ENCODE results near the gene MYL7.
"Not testable (repeated sequence)": the region's sequence is repeated elsewhere in the genome, so short reads cannot be mapped to it uniquely, and the experiment has no call there.

The MYL7 gene

DNA sequence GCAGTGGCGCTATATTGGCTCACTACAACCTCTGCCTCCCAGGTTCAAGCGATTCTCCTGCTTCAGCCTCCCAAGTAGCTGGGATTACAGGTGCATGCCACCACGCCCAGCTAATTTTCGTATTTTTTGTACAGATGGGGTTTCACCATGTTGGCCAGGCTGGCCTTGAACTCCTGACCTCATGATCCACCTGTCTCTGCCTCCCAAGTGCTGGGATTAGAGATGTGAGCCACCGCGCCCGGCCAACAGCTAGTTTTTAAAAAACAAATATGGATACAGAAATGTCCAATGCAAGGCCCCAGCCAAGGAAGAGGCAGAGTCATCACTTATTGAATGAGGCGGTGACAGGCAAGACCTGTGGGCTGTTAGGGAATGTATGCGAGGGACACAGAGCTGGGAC lies 30.8 kb upstream of the MYL7 start:
- not testable (repeated sequence) for DNase-seq (ENCODE audit: low spot score)

DNA sequence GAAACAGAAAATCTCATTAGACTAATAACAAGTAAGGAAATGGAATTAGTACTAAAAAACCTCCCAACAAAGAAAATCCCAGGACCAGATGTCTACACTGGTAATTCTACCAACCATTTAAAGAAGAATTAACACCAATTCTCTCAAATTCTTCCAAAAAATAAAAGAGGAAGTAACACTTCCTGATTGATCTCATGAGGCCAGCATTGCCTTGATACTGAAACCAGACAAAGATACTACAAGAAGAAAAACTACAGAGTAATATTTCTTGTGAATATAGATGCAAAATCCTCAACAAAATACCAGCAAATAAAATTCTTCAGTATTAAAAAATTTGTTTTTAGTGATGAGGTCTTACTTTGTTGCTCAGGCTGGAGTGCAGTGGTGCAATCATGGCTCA lies 26.8 kb upstream of the MYL7 start:
- DNase-seq (ENCODE audit: low spot score) = no peak

DNA sequence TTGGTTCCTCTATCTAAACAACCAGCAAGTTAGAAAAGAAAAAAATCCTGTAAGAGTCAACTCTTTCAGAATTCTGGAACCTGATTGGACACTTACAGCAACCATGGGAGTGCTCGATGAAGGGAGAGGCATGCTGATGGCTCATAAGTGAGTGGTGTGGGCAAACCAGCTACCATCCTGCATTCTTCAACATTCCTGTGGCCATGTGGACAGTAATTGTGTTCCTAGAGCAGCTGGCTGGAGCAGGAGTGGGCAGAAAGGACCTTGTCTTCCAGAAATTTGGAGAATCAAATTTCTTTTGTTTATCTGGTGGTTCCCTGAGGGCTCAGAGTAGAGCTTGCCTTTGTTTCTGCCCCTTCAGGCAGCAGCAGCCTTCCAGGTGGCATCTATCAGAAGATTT lies 22.5 kb upstream of the MYL7 start:
- no peak for DNase-seq (ENCODE audit: low spot score)

DNA sequence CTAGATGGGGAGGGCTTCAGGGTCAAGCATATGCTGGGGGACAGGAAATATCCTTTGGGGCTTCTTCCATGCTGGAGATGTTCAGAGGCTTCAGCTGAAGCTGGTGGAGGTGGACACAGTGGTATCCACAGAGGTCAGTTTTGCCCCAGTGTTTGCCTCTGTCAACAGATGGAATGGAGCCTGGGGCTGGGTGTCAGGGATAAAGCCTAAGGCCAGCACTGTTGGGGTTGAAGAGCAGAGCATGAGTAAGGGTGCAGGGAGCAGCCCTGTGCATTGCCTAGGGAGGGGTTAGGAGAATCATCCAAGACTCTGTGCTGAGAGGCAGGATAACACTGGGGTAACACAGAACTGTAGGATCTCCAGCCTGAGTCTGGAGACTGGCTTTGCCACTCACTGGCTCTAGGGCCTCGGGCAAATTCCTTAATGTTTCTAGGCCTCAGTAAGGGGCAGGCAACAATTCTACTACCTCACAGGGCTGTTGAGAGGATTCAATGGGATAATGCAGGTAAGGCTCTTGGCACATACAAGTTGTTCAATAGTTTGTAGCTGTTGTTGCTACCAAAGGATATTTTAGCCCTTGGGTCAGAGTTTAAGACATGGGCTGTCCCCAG lies 21.8 kb upstream of the MYL7 start:
- no peak for DNase-seq (ENCODE audit: low spot score)

DNA sequence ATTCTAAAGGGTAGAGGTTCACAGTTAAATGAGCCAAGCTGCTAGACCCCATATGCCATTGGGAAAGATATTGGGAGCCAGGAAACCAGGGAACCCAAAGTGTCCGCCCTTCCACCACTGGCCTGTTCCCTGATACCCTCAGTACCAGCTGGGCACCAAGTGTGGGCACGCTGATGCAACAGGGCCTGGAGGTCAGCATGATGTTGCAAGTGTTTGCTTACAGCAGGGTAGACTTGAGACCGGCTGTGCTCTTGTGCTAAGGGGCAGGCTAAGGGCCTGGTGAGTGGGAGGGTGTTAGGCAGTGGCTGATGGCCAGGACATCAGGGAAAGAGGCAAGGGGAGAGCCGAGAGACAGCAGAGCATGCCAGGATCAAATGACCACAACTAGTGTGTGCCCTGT lies 21.0 kb upstream of the MYL7 start:
- DNase-seq (ENCODE audit: low spot score) = no peak

DNA sequence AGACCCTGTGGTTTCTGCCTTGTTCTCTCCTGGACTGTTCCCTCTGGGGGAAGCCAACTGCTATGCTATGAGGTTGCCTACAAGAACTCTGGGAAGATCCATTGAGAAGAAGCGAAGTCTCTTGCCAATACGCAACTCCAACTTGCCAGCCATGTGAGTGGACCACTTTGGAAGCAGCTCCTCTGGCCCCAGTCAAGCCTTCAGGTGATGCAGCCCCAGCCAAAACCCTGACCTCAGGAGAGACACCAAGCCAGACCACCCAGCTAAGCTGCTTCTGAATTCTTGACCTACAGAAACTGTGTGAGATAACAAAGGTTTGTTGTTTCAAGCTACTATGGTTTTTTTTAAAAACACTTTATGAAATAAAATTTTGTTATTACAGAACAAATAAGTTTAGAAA lies 20.2 kb upstream of the MYL7 start:
- no peak for DNase-seq (ENCODE audit: low spot score)

DNA sequence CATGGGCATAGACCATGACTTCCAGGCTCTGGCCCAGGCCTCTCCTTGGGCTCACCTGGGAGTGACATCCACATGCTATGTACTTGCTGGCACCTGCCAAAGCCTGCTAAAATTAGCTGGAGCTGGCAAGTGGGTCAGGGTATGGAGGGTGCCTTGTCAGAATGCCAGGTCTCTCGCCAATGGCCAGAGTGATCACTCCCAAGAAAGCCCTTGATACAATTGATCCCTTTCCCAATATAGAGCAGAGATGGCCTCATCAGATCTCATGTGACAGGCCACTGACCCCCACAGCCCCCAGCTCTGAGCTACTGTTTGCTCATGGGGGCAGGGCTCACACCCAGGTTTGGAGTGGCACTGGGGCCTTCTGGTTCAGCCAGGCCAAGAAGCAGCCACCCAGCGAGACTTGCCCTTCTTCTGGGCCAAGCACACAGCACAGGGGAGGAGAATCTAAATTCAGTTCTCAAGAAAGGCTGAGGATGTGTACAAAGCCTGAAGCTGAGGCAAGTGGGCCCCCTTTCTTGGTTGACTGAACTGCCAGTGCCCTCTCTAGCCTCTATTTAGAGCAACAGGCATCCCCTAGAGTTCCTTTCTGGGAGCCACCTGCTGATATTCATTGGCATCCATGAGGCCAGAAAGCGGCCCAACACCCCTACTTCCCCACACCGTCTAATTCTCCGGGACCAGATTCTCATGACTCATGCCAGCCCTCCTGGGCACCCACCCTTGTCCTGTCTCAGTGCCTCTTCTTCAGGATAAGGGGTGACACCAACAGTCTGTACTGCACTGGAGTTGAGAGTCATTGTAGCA lies 18.9 kb upstream of the MYL7 start:
- no peak for DNase-seq (ENCODE audit: low spot score)

DNA sequence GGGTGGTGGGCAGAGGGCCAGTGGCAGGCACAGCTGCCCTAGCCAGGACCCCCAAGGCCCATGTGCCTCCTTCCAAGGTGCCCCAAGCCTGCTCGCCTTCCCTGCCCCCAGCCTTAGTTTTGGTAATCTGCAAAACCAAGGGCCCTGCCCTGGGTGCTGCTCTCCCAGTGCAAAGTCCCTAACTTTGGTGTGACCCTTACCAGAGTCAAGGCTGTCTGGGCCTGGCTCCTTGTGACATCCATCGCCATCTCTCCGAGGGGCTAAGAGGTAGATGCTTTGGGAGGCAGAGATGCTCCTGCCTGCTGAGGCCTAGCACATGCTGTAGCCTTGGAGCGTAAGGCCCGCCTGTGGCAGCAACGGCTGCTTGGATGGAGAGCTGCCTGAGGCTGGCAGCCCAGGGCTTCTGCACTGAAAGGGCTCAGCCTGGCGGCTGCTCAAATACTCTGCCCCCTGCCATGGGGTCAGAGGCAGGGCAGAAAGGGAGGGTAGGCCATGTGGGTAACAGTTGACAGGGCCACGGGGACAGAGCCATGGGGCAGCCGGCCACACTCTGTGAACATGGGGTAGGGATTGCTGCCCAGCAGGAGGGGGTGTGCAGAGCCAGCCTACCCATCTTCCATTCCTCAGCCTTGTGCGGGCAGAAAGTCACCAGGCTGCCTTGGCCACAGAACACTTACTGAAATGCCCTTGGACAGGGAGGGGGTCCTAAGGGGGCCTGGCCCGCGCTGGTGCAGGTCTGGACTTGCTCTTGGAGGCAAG lies 17.9 kb upstream of the MYL7 start:
- DNase-seq (ENCODE audit: low spot score) = no peak

DNA sequence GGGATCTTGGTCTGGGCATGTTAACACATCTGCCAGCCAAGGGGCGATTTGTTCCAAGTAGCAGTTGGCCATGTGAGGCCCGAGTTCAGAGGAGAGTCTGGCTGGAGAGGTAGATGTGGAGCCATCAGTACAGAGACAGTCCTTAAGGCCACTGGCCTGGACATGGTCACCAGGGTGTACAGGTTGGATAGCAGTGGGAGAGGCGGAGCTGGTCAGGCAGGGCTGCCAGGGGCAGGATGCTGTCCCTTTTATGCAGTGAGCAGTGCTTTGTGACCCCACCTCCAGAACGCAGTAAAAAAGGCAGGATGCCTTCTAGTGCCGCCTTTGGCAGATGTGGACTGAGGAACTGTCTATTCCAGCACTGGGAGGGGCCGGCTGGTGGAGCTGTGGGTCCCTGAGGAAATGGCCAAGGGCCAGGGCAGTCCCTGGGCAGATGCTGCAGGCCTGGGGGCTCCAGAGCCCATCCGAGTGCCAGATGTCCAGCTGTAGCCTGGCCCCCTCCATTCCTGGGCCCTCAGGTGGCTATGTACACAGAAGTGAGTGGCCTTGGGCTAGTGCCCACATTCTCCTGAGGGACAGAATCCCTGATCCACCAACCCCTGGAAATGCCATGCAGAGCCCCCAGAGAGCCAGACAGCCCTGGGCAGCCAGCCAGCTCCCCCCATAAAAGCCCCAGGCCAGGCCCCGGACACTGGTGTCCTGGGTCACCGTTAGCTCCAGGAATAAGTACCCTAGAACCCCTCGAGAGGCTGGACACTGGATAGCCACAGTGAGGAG lies 17.2 kb upstream of the MYL7 start:
- DNase-seq (ENCODE audit: low spot score) = no peak

DNA sequence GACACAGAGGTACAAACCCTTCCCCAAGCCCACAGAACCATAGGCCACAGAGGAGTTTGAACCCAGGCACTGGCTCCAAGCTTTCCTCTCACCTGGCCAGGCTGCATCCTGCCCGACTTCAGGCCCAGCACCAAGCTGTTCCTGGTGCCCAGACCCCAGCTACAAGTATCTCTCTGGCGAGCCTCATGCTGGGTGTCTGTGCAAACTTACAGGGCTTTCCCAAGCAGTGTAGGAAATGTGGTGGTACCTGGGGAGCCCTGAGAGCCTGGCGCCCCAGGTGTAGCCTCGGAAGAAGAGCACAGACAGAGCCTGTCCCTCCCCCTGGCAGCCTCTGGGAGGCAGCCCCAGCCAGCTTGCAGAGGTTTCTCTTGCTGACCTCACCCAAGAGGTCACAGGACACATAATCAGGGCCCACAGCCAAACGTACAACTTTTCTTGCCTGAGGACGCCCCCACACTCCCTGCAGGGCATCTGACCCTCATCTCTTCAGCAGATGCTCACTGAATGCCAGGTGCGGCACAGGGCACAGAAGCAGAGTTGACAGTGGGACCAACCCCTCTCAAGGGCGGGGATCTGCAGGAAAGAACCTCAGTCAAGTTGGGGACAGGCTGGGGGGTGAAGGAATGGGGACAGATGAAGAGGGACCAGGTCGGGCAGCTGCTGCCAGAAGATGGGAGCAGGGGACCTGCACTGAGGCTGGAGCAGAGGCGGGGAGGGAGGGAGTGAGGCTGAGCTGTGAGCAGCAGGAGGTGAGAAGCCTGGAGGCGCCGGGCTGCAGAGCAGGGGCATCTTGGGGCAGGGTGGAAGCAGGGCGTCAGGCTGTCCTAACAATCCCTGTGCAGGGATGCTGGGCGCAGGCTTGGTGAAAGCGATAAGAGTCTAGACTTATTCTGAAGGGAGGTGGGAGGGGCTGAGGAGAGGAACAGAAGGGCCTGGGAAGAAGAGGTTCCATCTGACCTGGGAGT lies 16.3 kb upstream of the MYL7 start:
- DNase-seq (ENCODE audit: low spot score) = no peak

DNA sequence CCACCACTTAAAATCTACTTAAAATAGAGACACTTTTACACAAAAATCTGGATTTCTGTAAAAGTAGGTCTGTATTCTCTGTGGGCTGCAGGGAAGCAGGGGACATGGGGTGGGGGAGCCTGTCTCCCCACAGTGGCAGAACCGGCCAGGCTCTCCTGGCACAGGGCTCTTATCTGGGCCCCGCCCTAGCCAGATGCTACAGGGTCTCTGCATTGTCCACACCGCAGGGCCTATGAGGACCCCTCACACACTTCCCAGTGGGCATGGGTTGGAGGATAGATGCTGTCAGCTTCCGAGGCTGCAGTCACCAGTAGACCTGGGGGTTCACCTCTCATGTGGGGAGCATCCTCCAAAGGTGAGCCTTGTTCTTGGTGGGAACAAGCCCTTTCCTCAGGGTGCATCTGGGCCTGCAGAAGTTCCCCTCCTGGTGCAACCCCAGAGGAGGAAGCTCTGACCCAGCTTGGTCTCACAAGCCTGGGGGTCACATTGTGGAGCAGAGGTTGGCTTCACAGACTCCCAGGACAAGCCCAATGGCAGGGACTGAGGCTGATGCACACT lies 15.4 kb upstream of the MYL7 start:
- no peak for DNase-seq (ENCODE audit: low spot score)

DNA sequence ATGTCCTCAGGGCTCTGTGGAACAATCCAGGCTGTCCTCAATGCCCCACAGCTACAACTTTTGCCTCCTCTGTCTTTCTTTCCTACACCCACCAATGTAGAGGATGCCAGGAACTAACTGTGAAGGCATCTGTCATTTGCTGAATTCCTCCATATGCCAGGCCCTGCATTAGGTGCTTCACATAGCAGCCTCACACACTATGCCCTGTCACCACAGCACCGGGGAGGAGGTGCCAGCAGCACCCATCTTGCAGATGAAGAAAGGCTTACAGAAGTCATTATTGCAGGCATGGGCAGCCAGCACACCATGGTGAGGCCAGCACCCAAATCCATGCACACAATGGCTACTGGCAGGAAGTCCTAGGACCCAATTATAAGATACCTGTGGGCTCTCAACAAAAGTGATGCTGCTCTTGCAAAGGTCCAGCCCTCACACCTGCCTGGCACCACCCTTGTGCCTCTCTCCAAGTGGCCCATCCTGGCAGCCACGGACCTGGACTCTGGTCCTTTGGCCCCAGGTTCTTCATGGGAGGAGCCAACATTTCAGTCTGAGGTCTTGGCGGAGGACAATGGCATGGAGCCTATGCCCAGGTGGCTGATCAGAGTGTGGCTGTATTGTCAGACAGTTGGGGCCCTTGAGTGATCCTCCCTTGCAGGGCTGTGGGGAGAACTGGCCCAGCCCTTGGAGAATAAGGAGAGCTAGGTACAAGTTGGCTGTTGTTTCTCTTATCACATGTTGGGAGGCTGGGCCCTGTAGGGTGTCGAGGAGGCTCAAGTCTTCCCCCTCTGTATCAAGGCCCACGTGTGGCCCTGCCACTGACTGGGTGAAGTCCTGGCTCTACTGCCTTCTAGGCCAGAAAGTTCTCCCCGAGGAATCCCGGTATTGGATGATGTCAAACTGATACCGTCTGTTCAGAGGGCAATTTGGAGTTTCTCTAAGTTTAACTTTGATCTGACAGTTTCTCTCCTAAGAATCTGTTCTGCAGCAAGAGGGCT lies 14.4 kb upstream of the MYL7 start:
- no peak for DNase-seq (ENCODE audit: low spot score)

DNA sequence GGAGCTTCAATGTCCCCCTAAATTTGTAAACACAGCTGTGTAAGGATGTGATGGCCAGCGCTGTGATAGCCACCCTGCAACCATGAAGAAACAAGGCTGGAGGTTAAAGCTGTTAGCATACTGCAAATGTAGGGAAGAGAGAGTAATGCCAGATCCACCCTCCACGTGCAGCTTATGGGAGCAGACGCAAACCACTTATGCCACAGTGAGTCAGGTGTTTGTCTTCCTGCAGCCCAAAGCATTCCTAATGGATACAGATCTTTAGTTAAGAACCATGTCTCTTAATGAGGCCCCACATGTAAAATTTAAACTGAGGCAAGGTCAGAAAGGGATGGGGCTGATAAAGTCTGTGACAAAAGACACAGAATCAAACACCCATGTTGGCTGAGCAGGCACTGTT lies 13.6 kb upstream of the MYL7 start:
- DNase-seq (ENCODE audit: low spot score) = no peak

DNA sequence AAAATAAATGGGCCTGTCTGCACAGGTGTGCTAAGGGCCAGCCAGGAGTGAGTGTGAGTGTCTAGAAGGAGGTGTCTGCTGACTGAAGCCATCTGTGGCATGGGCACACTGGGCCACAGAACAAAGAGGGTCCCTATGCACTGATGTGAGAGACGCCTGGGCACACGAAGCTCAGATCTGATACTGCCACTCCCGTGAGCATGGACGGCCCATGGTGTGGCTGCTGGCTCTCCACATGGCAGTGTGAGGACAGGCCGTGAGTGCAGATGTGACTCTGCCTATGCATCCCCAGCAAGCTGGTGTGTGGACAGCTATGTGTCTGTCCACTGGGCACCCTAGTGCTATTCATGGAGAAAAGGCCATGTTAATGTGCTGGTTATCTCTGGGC lies 12.8 kb upstream of the MYL7 start:
- DNase-seq (ENCODE audit: low spot score) = no peak

DNA sequence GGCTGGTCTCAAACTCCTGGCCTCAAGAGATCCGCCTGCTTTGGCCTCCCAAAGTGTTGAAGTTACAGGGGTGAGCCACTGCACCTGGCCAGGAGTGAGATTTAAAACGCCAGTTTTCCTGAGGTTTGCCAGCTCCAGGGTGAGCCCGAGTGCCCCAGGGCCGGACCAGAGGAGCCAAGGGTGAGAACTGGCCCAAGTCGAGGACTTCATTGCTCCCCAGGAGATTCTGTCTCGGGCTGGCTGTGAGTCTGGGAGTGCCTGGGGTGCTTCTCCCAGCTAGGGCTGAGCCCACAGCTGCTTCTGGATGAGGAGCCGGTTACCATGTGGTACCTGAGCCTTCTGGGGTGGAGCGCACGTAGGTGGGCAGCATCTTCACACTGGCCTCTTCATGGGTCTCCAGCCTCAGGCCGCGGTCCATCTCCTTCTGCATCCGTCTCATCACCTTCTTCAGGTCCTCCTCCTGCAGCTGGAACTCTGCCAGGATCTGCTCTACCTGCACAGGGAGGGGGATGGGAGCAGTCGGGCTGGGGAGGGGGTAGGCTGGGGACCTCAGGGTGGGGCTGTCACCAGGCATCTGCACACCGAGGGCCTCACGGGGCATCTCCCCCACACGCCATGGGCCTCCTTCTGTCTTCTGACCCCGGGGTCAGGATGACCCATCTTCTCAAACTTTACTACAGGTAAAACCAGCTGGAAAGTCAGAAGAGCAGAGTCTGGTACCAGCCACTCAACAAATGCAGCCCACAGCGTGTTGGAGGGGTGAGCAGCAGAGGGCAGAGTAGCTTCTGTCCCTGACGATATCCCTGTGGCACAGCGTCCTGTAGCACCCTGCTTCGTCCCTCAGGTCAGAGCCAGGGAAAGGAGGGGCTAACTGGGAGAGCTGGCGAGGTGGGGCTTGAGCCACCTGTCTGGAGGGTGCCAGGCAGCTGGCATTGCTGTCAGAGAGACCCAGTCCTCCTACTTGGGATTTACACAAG lies 12.1 kb upstream of the MYL7 start:
- no peak for DNase-seq (ENCODE audit: low spot score)

DNA sequence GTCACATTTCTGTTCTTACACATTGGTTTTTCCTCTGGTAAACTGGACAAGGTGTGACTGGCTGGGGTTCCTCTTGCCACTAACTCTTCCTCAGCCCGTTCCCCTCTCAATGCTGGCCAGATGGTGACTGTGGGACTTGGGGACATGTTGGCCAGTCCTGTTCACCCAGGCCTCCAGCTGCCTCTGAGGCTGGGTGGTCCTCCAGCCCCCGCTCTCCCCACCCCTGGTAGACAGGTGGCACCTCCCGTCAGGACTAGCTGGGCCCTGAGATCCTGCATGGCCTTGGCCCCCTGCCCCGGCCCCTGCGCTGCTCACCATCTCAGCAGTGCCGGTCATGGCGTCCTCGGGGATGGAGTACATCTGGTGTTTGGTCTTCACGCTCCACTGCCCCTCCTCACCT lies 10.8 kb upstream of the MYL7 start:
- no peak for DNase-seq (ENCODE audit: low spot score)

DNA sequence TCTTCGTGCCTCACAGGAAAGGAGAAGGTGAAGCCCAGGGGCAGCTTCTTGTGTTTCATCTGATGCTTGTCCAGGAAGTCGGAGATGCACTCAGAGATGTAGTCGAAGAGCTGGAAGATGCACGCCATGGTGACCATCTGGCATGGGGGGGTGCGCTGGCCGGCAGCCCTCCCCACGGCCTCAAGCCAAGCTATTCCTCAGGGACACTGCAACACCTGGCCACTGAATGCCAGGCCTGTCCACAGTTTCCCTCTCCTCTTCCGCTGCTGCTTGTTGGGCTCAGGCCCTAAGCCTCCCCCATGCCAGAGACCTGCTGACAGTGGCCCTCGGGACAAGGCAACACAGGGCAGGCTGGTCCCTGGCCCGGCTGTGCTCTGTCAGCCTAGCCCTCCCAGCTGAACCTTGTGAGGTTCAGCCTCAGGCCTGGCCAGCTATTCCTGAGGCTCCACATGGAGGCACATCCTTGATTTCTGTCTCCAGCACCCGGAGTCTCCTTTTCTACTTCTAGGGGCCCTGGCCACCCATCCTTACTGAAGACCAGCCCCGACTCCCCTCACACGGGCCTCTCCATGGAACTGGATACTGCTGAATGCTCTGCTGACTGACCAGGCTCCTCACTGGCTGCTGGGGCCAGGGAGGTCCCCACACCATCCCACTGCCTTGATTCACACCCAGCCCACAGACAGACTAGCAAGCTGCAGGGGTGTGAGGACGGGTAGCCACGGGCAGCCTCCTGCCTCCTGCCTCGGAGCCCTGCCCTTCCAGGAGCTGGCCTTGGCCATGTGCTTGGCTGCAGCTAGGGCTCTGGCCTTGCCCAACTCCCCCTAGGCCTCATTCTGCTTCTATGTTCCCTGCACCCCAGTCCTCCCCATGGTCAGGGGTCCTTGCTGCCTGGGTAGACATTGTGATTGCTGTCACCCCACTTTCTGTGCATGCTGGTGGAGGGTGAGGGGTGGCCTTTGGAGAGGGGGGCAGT lies 10.1 kb upstream of the MYL7 start:
- DNase-seq (ENCODE audit: low spot score) = no peak

Data from CD4-positive, alpha-beta T cell treated with Interleukin-6 at 100 ng/mL for 8 hours (primary cell).